Measurements from ENCODE around the gene ACTL10. TPM values are rescaled to one million over a fixed set of nuclear protein-coding genes. Genes with fewer than 3 reads are reported as not detected.

The ACTL10 gene
- total RNA-seq, 4 donors from 2014 or later, result 0.51 to 0.75 (median 0.66) TPM; not detected in 1

DNA sequence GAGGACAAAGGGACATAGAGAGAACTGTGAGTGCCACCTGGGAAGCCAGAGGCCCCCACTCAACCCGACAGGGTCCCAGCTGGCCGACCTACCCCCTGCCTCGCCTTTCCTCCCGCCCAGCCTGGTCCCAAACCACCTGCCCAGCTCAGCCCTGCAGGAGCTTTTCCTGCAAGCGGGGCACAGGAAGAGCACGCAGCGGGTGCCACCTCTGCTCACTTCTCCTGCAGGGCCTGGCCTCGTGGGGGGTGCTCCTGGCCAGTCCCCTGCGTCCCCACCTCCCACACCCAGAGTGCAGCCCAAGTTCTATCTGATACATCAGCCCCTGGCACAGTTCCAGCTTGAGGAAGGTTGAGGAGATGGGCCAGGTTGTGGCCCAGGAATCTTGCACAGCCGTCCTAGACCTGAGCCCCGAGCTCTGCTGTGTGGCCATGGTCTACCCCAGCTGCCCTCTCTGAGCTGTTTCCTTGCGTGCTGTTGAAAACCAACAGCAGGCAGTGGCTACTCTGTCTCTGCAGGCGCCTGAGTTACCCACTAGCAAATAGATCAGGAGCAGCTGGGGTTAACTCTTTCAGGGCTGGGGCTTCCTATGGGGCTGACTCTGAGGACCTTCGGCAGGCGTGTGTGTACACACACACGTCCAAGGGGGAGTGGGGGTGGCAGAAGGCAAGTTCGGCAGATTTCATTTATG is 5.8 kb downstream of the ACTL10 start:
- TF ChIP-seq, protein P1, sequence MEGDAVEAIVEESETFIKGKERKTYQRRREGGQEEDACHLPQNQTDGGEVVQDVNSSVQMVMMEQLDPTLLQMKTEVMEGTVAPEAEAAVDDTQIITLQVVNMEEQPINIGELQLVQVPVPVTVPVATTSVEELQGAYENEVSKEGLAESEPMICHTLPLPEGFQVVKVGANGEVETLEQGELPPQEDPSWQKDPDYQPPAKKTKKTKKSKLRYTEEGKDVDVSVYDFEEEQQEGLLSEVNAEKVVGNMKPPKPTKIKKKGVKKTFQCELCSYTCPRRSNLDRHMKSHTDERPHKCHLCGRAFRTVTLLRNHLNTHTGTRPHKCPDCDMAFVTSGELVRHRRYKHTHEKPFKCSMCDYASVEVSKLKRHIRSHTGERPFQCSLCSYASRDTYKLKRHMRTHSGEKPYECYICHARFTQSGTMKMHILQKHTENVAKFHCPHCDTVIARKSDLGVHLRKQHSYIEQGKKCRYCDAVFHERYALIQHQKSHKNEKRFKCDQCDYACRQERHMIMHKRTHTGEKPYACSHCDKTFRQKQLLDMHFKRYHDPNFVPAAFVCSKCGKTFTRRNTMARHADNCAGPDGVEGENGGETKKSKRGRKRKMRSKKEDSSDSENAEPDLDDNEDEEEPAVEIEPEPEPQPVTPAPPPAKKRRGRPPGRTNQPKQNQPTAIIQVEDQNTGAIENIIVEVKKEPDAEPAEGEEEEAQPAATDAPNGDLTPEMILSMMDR (IDR thresholded peaks at IDR 0.05; ENCODE audit: low read depth), result no peak

DNA sequence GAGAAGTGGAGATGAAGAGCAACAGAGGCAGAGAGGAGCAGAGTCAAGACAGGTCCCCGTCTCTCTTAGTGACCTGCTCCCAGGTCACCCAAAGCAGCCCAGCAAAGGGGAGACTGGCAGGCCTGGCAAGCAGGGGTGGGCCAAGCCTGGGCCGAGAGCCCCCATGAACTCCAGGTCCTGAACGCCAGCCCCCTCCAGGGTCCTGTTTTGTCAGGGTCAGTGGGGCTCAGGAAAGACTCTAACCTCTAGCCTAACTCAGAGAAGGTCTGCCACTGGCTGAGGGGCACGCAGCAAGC is 6.3 kb downstream of the ACTL10 start:
- TF ChIP-seq, protein P1 (IDR thresholded peaks at IDR 0.05; ENCODE audit: low read depth), result no peak

DNA sequence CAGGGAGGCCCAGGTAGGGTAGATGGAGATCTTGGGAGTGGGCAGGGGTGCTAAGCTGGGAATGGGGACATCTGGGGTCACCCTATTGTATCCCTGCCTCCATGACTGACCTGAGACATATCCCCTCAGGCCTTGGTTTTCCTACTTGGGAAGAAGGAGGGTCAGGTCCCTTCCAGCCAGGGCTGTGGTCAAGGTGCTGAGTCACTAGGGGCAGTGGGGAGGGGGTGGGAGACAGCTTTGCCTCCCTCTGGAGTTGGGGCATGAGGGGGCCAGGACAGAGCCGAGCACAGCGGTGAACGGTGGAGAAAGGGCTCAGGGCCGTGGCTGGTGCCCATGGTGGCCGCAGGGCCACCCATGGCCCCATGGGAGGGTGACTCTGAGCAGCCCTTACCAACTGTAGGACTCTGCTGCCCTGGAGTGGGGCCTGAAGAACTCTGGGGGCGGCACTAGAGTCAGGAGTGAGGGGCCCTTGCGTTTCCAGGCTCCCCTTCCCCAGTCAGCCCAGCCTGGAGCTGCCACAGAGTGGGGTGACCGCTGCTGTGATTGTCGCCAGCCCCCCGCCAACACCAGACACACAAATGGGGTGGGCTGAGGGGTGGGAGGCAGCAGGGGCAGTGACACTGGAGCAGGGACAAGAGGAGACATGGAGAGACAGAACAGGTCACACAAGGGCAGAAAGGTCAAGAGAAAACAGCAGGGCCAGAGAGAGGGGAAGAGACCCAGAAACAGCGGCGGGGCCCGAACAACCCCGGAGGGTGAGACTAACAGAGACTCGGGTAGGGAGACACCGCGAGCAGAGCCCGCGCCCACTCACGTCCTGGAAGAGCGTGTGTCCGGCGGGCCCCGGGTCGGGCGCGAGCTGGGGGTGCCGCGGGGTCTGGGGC is 6.9 kb downstream of the ACTL10 start:
- TF ChIP-seq, protein P1 (IDR thresholded peaks at IDR 0.05; ENCODE audit: low read depth), result no peak

DNA sequence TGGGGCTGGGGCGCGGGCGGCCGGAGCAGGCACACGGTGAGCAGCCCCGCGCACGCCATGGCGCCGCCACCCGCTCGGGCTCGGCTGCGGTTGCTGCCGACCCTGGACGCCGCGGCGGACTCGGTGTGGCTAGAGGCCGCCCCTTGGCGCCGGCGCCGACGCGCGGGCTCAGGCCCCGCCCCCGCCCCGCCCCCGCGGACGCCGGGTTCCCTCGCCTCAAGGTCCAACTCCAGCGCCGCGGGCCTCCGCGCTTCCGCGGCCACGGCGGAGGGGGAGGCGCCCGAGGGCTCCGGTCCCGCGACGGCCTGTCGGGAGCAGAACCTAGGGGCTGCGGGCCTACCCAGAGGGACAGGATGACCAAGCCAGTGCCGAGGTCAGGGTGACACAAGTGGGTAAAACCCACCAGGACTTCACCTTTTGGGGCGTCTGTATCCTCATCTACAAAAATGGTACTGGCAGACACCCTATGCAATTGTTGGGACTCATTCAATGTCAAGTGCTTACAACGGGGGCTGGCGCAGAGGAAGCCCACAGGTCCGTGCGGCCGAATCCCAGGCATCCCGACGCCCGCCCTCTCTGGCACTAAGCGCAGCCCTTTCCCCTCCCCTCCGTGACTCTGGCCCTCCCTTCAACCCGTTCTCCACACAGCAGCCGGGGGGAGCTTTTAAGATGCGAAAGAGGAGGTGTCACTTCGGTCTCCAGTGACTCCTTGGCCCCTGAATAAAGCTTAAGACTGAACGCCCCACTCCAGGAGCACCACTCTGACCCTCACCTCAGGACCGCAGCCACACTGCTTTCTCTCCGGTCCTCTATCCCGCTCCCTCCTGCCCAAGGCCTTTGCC is 7.8 kb downstream of the ACTL10 start, which contains the start of gene NECAB3:
Gene NECAB3, minus strand, starts transcription at position 135 of the 842 bp plus-strand sequence. Its CDS starts 76 bp downstream, at position 59.
- TF ChIP-seq, protein P1 (IDR thresholded peaks at IDR 0.05; ENCODE audit: low read depth), result no peak

DNA sequence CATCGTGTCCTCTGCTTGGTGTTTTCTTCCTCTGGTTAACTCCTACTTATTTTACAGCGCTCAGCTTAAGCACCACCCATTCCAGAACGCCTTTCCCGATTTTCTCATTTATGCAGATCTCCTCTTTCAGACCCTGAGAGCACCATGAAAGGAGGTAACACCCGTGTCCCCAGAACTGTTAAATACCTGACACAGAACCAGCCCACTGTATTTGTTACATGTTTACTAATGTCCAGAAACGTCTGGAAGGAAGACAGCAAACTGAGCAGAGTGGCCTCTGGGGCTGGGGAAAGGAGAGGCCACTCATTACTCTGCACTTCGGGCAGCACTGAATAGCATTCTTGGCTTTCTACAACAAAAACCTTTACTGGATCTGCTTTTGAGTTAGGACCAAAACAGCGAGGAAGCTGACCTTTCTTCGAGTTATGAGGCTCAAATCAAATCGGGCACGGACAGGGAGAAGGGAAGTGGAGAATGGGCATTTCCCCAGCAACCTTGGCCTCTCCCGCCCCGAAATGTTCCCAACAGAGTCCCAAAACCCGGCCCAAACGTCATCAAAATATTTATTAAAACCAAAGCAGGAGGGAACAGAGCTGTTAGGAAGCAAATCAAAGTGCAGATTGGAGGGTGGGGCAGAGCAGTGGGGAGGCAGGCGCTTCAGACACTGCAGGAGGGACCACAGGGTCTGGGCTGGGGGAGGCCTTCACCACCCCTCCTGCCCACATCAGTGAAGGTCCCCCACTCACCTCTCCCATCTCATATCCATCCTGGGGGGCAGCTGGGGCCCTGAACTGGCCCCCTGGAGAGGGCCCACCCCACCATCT is 8.6 kb downstream of the ACTL10 start:
- TF ChIP-seq, protein P1 (IDR thresholded peaks at IDR 0.05; ENCODE audit: low read depth), result no peak

DNA sequence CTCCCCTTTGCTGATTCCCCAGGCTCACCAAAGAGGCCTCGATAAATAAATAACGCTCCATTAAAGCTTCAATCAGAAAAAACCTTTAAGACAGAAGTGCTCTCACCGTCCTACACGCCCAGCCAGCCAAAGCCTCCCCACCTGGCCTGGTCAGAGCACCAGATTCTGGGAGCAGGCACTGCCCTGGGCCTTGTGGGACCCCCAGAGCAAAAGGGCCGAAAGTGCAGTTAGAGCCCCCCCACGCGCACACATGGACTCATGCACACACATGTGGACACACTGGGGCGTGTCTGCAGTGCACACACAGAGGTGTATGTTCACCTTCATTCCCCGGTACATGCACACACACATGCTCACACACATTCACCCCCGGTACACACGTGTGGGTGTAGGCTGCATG is 9.4 kb downstream of the ACTL10 start:
- TF ChIP-seq, protein P1 (IDR thresholded peaks at IDR 0.05; ENCODE audit: low read depth), result no peak
